Endothelial cell (in vitro differentiated cells): ENCODE data around the gene ABCC6. TPM values are rescaled to one million over a fixed set of nuclear protein-coding genes. Genes with fewer than 3 reads are reported as not detected.
"Not testable (repeated sequence)": the region's sequence is repeated elsewhere in the genome, so short reads cannot be mapped to it uniquely, and the experiment has no call there.

Experiments used
- DNase-seq: peaks from one replicate; pipeline ENCODE4 v3.0.0; 2021; ENCODE audit warnings: low spot score
- H3K27ac Mint-ChIP-seq: one replicate; pipeline ENCODE4 v1.8.0; 2021; ENCODE audit warnings: mixed read lengths, inconsistent platforms; ENCODE audit not compliant: unreplicated experiment
- H3K27me3 Mint-ChIP-seq: one replicate; pipeline ENCODE4 v1.8.0; 2021; ENCODE audit warnings: mild to moderate bottlenecking, moderate library complexity, mixed read lengths, inconsistent platforms; ENCODE audit not compliant: unreplicated experiment
- H3K36me3 Mint-ChIP-seq: one replicate; pipeline ENCODE4 v1.8.0; 2021; ENCODE audit warnings: mild to moderate bottlenecking, low read depth, mixed read lengths, inconsistent platforms; ENCODE audit not compliant: unreplicated experiment
- H3K4me1 Mint-ChIP-seq: one replicate; pipeline ENCODE4 v1.8.0; 2021; ENCODE audit warnings: mild to moderate bottlenecking, mixed read lengths, inconsistent platforms; ENCODE audit not compliant: unreplicated experiment
- H3K4me3 Mint-ChIP-seq: one replicate; pipeline ENCODE4 v1.8.0; 2021; ENCODE audit warnings: mild to moderate bottlenecking, mixed read lengths, inconsistent platforms; ENCODE audit not compliant: unreplicated experiment
- H3K9me3 Mint-ChIP-seq: one replicate; pipeline ENCODE4 v1.8.0; 2021; ENCODE audit warnings: mixed read lengths, inconsistent platforms; ENCODE audit not compliant: unreplicated experiment
- CTCF ChIP-seq: fragments of 200-600 bp; sonication (generic); IDR thresholded peaks from one replicate; pipeline ENCODE4 v1.5.0; 2021; ENCODE audit warnings: antibody characterized with exemption; ENCODE audit not compliant: unreplicated experiment
- total RNA-seq: library from RNA; stranded (reverse); fragmentation: NEBNext Ultra II Directional; extraction: Animal tissue kit (Norgen Biotek cat#: 25700); gene quantifications from one replicate; pipeline ENCODE4 v1.2.1, GENCODE V29; 2021; ENCODE audit not compliant: unreplicated experiment

ABCC6 gene
- total RNA-seq, 1 donor from 2014 or later, result 0.36 TPM

- H3K27ac Mint-ChIP-seq, result no peak overlapping the region
- H3K27me3 Mint-ChIP-seq, result peaks cover 4% of the 10 kb centered on the region
- no peak overlapping the region for H3K4me3 Mint-ChIP-seq
- H3K4me1 Mint-ChIP-seq, result peaks cover 17% of the 10 kb centered on the region
- DNase-seq, result no peak
- TF ChIP-seq CTCF, result no peak
- no peaks in the 10 kb centered on the region for H3K9me3 Mint-ChIP-seq
- H3K36me3 Mint-ChIP-seq, result no peaks in the 10 kb centered on the region
Observed at GRCh38 chr16:16196099-16196498, 27.2 kb downstream of the ABCC6 start.

- no peak for TF ChIP-seq CTCF
- Mint-ChIP-seq H3K4me3 (no peak overlapping the region), H3K4me1 (peaks cover 13% of the 10 kb centered on the region), H3K36me3 (no peaks in the 10 kb centered on the region), H3K27ac (peak overlapping the region; percentile 81), H3K27me3 (no peaks in the 10 kb centered on the region), H3K9me3 (no peaks in the 10 kb centered on the region)
- DNase-seq, result peak; percentile 9
Observed at GRCh38 chr16:16191493-16192167, 31.7 kb downstream of the ABCC6 start.

GRCh38 chr16:16190966-16191365, 32.3 kb downstream of the ABCC6 start:
- H3K4me3 Mint-ChIP-seq, H3K27me3 Mint-ChIP-seq, DNase-seq, H3K36me3 Mint-ChIP-seq, H3K27ac Mint-ChIP-seq, H3K9me3 Mint-ChIP-seq: not testable (repeated sequence)
- H3K4me1 Mint-ChIP-seq, result peaks cover 13% of the 10 kb centered on the region

- no peak for TF ChIP-seq CTCF
- no peak for DNase-seq
- no peak overlapping the region for H3K4me3 Mint-ChIP-seq
- no peaks in the 10 kb centered on the region for H3K9me3 Mint-ChIP-seq
- H3K27me3 Mint-ChIP-seq, result no peaks in the 10 kb centered on the region
- H3K4me1 Mint-ChIP-seq, result peaks cover 13% of the 10 kb centered on the region
- no peaks in the 10 kb centered on the region for H3K36me3 Mint-ChIP-seq
- no peak overlapping the region for H3K27ac Mint-ChIP-seq
Observed at GRCh38 chr16:16190546-16190945, 32.7 kb downstream of the ABCC6 start.

- Mint-ChIP-seq H3K4me1 (peaks cover 13% of the 10 kb centered on the region), H3K27ac (no peak overlapping the region), H3K36me3 (no peaks in the 10 kb centered on the region), H3K9me3 (no peaks in the 10 kb centered on the region), H3K4me3 (no peak overlapping the region), H3K27me3 (no peaks in the 10 kb centered on the region)
- no peak for DNase-seq
- no peak for TF ChIP-seq CTCF
Observed at GRCh38 chr16:16189842-16190241, 33.5 kb downstream of the ABCC6 start.
